NCI-H2029 treated with DMSO at 0.1 percent for 48 hours (cell line): Measurements from ENCODE around the gene PSG2.
"Not testable (repeated sequence)": the region's sequence is repeated elsewhere in the genome, so short reads cannot be mapped to it uniquely, and the experiment has no call there.

Experiments used
- DNase-seq: peaks from one replicate; lab custom pipeline; 2025; lab: John Stamatoyannopoulos, UW

PSG2 gene

DNA sequence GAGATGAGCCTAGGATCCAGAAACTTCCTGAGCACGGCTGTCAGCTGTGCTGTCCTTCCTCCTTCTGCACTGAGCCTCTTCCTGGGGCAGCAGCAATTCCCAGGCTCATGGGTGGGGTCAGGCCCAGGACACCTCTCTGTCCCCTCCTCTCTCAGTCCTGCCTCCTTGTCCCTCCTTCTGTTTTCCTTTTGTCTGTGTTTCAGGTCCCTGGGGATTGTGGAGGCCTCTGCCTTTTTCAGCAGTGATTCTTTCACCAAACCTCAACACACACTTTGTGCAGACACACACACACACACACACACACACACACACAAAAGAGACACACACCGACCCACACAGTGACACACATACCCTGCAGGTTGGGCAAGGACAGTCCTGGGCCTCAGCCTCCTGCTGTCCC lies at the start of gene PSG2:
PSG2 (minus strand) TSS at position 101 of the 400 bp plus-strand sequence. CDS start 132 bp downstream, outside the sequence.
- DNase-seq = not testable (repeated sequence)

DNA sequence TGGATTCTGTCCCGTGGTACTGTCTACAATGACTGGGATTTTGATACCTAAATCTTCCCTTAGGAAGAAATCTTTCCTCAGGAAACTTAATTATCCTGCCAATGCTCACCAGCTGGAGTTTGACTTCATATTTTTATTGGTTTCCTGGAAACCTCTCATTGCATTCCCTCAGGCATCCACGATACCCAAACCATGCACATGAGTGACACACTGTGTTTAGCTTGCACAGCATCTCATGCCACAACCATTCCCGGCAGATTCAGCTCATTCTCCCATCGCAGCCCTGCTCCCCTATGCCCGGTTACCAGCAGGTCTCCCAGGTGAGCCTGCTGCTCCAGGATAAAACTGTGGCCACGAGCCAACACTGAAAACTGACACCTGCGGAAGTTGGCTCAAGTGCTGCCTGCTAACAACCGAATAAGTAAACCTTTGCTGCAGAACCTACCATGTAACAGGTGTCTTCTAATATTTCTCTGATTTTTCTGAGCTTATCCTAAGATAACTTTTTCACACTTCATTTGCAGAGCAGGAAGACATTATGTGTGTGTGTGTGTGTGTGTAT lies 48.9 kb upstream of the PSG2 start:
- DNase-seq = peak; percentile 80

DNA sequence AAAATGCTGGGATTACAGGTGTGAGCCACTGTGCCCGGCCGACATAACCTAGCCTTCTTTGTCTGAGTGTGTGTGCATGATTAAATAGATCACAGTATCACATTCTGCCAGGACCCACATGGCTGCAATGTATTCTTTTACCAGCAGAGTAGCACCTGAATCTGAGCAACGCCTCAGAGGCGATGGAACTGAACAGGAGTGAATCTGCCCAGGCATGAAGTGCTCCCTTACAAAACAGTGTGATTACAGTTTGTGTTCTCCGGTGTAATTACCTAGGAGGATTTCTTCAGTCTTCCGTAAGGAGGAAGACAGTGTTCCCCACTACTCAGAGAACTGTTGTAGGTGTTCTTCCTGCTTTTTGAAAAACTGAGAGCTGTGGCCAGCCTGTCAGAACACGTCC lies 46.7 kb upstream of the PSG2 start:
- DNase-seq = not testable (repeated sequence)

DNA sequence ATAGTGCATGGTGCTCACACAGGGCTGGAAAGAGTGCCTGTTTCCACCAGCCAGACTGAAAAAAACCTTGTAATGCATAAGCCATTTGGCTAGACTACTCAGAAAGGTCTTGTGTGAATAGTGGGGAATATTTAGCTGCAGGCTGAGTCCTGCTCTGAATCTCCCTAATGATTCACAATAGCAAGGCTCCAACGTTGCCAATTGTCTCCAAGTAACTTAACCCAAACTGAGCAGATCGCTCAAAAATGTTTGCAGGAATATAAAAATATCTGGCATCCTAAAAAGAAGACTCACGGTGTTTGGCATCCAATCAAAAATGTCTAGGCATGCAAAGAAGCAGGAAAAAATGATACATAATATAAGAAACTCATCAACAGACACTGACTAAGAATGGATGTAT lies 44.8 kb upstream of the PSG2 start:
- not testable (repeated sequence) for DNase-seq

DNA sequence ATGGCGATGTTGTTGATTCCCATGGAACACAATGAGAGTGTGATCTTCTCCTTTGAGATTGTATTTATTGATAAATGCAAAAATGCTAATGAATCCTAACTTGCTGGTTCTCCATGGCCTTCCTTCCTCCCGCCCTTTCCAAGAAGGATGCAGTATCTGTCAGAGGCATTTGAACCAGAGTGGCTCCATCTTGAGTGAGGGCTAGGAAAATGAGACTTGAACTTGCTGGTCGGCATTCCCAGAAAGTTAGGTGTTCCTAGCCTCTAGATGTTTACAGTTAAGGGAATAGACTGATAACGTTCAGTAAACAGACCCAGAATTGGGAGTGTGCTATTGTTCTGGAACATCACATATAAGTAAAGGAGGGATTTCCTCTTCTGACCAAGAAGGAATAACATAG lies 44.2 kb upstream of the PSG2 start:
- DNase-seq = no peak

DNA sequence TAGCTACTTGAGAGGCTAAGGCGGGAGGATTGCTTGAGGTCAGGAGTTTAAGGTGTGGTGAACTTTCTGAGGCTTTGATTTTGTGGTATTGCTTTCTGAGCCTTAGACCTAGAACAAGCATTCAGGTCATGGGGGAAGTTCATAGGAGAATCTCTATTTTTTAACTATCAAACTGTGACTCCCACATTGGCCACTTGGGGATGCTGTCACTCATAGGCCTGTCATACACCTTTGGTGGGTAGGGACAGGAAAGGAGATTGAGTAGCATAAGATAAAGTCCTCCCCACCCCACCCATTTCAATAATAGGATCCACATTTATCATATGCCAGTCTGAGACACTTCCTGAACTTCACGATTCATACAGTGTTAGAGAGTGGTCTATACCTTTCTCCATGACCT lies 41.9 kb upstream of the PSG2 start:
- DNase-seq = no peak

DNA sequence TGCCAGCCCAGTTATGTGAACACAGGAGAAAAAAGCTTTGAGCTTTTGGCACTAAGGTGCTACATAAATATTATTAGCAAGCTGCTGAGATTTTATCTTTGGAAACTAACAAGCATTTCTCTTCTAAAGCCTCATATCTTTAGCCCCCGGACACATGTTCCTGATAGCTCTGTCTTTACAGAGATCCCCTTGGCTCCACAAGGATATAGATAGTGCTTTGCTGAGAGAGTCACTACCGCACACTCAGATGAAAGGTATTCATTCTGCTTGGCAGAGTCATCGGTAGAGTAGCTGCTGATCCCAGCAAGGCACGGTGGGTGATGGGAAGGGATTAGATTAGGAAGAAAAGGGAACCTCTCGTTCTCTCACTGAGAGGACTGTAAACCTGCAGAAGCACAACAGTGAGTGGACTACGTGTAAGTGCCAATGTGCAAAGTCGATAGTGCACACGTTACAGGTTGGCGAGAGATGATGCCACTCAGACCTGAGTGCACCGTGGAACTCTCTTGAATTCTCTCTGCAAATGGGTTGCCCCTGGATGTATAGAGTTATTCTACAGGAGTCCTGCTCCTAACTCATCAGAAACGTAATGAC lies 38.0 kb upstream of the PSG2 start:
- DNase-seq = not testable (repeated sequence)

DNA sequence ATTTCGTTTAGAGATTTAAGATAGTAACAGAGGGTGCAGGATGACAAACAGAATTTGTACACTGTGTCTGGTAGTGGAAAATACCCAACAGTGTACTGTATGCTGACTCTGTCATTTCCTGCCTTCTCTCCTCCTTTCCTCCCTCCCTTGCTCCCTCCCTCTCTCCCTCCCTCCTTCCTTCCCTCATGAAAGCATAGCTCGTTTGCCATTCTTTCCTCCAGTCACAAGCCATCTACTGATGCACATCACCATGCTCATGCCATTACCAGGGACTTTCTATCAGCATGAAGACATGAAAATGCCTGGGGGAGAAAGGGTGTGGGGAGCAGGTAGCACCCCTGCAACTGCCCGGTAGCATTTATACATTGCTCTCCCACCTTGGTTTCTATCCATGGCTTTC lies 37.0 kb upstream of the PSG2 start:
- DNase-seq = not testable (repeated sequence)

DNA sequence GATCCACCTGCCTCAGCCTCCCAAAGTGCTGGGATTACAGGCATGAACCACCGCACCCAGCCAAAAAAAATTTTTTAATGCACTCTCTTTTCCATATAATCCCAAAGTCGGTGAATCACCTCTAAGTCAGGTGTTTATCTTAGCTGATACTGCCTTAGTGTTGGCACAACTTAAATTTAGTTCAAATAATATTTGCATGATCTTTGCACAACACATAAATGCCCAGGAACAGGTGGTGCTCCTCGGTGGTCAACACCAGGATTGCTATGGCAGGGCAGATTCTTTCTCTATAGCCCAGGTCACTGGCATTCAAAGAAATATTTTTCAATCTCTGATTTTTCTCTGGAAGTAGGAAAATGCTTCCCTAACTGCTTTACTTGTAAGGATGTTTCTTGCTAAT lies 33.9 kb upstream of the PSG2 start:
- not testable (repeated sequence) for DNase-seq

DNA sequence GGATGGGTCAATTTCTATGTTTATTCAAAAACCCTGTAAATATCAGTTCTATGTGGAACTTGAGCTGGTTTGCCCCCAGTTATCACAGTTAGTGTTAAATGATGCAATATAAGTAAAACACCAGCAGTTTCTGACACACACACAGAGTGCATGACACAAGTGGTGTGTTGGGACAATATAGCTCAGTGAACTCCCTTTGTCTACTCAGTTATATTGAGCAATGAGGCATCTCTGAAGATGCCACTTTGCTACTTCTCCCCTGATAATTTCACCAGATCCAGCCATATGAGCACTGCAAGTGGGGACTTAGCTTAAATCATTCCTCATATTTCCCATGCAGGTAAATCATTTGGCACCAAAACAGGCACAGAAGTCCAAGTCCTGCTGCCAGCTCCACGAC lies 33.0 kb upstream of the PSG2 start:
- DNase-seq = not testable (repeated sequence)

DNA sequence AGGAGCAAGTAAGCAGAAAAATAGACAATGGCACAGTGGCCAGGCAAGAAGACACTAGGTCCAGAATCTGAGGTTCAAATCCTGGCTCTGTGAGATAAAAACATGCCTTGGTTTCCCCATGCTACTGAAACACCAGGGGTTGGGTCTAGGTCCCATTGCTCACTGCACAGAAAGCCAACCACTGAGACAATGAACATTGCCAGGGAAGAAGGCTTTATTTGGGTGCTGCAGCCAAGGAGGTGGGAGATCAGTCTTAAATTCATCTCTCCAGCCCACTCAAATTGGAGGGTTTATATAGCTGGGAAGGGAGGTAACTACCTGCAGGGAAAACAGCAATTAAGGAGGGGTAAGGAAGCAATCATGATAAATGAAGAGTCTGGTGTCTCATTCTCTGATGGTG lies 32.6 kb upstream of the PSG2 start:
- not testable (repeated sequence) for DNase-seq

DNA sequence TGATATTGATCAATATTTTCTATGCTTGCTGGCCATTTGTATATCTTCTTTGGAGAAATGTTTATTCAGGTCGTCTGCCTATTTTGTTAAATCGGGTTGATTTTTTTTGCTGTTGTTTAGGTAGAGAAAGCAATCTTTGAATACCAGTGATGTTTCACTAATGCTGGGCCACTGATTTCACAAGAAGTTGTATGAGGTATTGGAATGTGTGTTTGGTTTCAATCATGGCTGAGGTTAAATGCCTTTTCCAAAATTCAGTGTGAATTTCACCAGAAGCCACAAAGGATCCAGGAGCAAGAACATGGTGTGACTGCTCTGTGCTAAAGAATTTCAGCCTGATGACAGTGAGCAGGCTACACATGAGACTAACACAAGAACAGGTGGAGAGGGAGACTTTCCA lies 32.1 kb upstream of the PSG2 start:
- DNase-seq = not testable (repeated sequence)

DNA sequence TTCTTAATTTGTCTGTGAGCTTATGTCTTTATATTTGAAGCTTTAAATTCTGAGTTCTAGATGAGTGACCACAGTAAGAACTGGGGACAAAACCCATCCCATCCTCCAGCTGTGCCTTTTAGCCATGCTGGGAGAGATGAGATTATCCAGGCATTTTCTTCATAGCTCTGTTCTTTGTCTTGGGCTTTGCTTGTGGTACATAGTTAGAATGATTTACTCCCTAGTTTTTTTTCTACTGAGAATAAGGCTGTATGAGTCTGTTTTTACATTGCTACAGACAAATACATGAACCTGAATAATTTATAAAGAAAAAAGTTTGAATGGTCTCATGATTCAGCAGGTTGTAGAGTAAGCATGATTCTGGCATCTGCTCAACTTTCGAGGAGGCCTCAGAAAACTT lies 24.9 kb upstream of the PSG2 start:
- DNase-seq = not testable (repeated sequence)

DNA sequence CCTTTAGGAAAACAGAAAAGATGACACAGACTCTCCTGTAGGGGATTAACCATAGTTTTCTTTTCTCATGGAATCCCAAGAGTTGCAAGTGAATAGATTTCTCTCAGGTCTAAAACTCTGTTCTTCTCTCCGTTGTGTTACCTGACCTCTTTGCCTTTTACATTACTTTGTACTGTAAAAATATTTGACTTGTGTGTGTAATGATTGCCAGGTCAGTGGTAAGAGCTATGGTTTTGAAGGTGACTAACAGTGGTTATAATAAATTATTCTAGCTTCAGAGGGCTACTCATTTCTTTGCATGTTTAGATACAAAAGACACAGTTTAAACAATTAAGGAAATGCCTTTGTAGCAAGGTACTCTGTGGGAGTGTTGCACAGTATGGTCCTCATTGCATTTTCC lies 23.0 kb upstream of the PSG2 start:
- DNase-seq = no peak

DNA sequence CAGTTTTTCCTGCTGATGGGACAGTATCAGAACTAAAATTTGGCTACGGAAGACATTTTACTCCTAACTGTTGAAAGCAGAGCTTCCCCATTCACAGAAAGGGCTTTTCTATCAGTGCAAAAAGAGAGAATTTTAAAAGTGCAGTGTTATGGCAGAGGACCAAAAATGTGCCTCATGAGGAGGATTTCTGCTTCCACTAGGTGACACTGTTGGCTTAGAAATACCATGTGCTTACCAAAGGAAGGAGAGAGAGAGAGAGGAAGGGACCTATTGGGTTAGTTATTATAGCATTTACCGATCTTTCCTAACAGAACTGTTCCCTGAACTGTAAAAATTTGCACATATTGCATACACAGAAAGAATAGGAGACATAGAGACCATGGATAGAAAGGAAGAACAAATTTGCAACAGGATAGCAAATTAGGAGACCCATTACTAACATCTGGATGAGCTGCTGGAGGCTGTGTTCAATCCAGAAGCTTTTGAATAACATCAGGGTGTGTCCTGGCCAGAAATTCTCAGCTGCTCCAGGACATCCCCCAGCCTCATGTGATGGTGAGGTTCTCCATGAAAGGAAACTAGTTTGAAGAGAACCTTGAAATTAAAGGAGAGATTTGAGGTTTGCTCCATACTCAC lies 21.8 kb upstream of the PSG2 start:
- DNase-seq = peak; percentile 59

DNA sequence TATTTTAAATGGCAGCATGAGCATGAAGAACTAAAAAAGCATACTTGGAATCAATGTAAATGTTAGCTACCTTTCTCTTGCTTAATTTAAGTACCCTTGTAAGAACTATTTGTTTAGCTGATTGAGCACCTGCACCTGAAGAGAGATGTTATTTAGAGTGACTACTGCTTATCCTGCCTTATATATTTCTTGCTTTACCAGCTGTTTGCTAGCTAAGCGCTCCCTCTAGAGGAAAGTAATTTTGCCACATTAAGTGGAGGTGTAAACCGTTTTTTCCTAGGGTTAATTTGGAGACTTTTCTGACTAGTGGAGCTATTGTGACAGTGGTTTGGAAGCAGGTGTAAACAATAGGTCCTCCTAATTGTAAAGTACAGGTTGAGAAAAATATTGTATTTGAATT lies 19.4 kb upstream of the PSG2 start:
- no peak for DNase-seq

DNA sequence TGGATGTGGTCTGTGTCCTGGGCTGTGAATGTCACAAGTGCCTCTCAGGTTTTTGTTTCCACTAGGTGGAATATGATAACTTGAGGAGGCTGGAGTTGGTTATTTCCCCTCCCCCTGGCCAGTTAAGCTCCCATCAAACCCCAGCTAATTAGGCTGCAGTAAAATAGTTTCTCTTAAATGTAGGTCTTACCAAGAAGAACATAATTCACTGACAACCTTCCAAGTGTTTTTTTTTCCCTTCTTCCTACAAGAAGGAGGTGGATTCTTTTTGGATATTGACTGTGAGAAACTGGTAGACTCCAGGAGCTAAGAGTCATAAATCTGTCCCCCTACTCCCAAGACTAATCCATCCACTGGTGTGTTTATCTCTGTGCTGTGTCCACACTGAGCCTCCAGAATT lies 15.9 kb upstream of the PSG2 start:
- not testable (repeated sequence) for DNase-seq

DNA sequence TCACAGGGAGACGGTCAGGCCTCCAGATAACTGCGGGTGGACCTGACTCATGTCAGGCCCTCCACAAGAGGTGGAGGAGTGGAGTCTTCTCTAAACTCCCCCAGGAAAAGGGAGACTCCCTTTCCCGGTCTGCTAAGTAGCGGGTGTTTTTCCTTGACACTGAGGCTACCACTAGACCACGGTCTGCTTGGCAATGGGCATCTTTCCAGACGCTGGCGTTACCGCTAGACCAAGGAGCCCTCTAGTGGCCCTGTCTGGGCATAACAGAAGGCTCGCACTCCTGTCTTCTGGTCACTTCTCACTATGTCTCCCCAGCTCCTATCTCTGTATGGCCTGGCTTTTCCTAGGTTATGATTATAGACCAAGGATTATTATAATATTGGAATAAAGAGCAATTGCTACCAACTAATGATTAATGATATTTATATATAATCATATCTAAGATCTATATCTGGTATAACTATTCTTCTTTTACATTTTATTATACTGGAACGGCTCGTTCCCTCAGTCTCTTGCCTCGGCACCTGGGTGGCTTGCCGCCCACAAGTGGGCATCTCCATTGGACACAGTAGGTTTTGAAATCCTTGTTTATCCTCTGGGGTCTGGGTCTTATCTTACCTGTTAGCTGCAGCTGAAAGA lies 5.3 kb upstream of the PSG2 start:
- peak; percentile 32 for DNase-seq

DNA sequence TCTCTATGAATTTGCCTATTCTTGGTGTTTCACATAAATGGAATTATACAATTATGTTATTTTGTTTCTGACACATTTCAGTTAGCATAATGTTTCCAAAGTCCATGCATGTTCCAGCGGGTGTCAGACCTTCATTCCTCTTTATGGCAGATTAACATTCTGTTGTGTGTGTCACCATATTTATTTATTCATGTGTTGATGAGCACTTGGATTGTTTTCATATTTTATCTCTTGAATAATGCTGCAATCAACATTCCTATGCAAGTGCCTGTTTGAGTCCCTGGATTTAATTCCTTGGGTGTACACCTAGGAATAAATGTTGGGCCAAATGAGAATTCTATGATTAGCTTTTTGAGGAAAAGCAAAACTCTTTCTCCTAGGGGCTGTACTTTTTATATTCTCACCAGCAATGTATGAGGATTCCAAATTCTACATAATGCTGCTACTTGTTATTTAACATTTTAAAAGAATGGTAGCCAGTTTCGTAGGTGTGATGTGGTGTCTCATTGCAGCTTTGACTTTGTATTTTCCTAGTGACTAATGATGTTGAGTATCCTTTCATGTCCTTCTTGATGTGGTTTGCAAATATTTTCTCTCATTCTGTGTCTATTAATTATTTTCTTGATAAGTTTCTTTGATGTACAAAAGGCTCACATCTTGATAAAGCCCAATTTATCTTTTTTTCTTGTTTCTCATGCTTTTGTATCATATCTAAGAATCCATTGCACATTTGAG lies 3.5 kb upstream of the PSG2 start:
- not testable (repeated sequence) for DNase-seq

DNA sequence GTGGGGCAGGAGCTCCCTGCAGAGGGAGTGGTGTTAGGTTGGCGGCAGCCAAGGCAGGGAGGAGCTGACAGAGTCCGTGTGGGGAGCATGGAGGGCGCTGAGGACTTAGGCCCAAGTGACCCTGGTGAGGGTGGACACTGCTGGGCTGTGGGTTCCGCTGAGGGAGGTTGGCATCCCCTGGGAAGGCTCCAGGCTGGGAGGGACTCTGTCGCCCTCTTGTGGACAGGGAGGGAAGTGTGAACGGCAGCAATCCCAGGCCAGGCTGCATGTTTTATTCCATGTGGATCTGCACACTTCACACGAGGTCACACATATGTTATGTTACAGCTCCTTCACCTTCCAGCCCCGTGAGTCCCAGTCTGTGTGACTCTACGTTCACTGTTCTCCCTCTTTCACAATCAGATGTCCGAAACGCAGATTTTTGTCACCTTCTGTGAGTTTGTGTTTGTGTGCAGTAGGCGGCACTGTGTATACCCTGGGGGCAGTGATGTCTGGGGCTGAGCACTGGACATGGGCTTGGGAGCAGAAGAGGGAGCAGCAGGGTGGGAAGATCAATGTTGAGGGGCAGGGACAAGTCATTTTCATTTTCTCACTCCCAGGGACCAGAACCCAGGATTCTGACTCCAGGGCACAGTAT lies 1.8 kb upstream of the PSG2 start:
- not testable (repeated sequence) for DNase-seq

DNA sequence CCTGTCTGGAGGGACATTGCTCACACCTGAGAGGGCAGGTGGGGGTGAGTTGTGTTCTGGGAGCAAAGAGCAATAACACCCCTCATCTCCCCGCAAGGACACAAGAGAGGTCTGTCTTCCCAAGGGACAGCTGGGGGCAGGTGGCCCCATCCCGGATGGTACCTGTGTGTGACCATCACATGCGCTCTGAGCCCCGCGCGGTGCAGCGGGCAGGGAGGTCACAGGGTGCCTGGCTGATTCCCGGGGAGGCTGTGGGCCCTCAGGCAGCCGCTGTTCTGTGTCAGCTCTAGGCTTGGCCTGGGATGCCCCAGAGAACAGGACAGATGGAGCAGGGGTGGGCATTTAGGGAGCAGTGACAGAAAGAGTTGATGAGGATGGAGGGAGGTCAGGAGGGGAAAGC lies 1.2 kb upstream of the PSG2 start:
- not testable (repeated sequence) for DNase-seq

DNA sequence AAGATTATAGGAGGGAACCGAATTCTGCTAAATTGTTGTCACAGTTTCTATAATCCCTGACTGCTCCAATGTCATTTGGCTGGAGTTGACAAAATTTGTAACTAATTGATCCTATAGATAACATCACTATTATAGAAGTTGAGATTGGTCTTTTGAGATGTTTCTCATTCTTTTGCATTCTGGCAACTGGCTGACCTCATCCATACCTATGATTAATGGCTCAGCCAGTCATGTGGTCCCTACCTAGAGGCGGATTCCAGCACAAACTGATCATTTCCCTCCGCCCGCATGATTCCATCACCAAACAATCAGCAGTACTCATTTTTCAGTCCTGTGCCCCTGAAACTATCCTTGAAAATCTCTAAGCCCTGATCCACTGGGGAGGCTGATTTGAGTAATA lies 4.2 kb downstream of the PSG2 start:
- DNase-seq = no peak
